Measurements from ENCODE around the gene PDGFC. TPM values are rescaled to one million over a fixed set of nuclear protein-coding genes. Genes with fewer than 3 reads are reported as not detected.

Gene PDGFC
- total RNA-seq, 1 experiment from 2014 or later = 4.5 TPM

GRCh38 chr4:156976147-156976546 lies 4.5 kb upstream of the PDGFC start:
- Histone ChIP-seq H2BK20ac (ENCODE audit: low read depth, low read length, poor library complexity, severe bottlenecking) (no peak overlapping the region), H2BK5ac (ENCODE audit: insufficient read length, low read length) (no peak overlapping the region), H3T11ph (ENCODE audit: low read length) (no peak overlapping the region), H2AK5ac (ENCODE audit: insufficient read length, low read length) (no peak overlapping the region), H3K14ac (ENCODE audit: insufficient read depth, low read length) (no peak overlapping the region), H4K20me1 (ENCODE audit: control insufficient read depth, insufficient read depth, insufficient read length) (no peaks in the 10 kb centered on the region), H3K27ac (ENCODE audit: insufficient read length, low read depth, low read length) (no peak overlapping the region), H3K79me2 (ENCODE audit: insufficient read depth, low read length) (no peaks in the 10 kb centered on the region), H3K4me1 (ENCODE audit: insufficient read depth, low read length) (no peaks in the 10 kb centered on the region), H4K5ac (ENCODE audit: insufficient read length, low read depth, low read length) (no peak overlapping the region), H3K23ac (ENCODE audit: insufficient read length, low read depth, low read length) (no peak overlapping the region), H3K9ac (ENCODE audit: extremely low read depth, insufficient read length, low read length) (no peak overlapping the region), H3K23me2 (ENCODE audit: insufficient read length, low read depth, low read length, poor library complexity, severe bottlenecking) (peaks cover 4% of the 10 kb centered on the region), H3K4me2 (ENCODE audit: insufficient read depth, insufficient read length, low read length) (no peak overlapping the region), H3K27me3 (ENCODE audit: insufficient read depth, low read length) (no peaks in the 10 kb centered on the region), H3K18ac (ENCODE audit: insufficient read length, low read depth, low read length) (no peak overlapping the region), H3K9me3 (ENCODE audit: control insufficient read depth, low read depth, low read length) (no peaks in the 10 kb centered on the region), H3K4ac (ENCODE audit: low read depth, low read length) (no peak overlapping the region), H2AFZ (ENCODE audit: low read length) (no peak overlapping the region), H3K79me1 (ENCODE audit: insufficient read depth, low read depth, low read length, poor library complexity, severe bottlenecking) (no peaks in the 10 kb centered on the region), H4K91ac (ENCODE audit: insufficient read length, low read depth, low read length) (no peak overlapping the region), H3K56ac (ENCODE audit: insufficient read length, low read depth, low read length) (no peak overlapping the region), H2BK12ac (ENCODE audit: insufficient read length, low read depth, low read length) (no peak overlapping the region), H2BK120ac (ENCODE audit: low read depth, low read length, poor library complexity, severe bottlenecking) (no peak overlapping the region), H4K8ac (replicated peaks; ENCODE audit: insufficient read length, low read depth, low read length) (no peak overlapping the region), H2BK15ac (ENCODE audit: low read depth, low read length) (no peak overlapping the region)
- no CpG with 5 or more reads among the region's 2 CpGs for WGBS (ENCODE audit: extremely low coverage, insufficient read length, low lambda C conversion rate)
- H3K4me1 Mint-ChIP-seq = peaks cover 12 to 17% of the 10 kb centered on the region in 2 experiments
- no peak overlapping the region for H3K27ac Mint-ChIP-seq
- peaks cover 10% of the 10 kb centered on the region for H3K27me3 Mint-ChIP-seq (ENCODE audit: low read depth)
- H3K9me3 Mint-ChIP-seq = no peaks in the 10 kb centered on the region
- no peaks in the 10 kb centered on the region for H3K36me3 Mint-ChIP-seq (ENCODE audit: insufficient read depth in 1 of 3, low read depth in 3 of 3)
- no peak for DNase-seq
- TF ChIP-seq CTCF (conservative IDR thresholded peaks at IDR 0.05) = no peak
- H3K4me3 Mint-ChIP-seq = no peak overlapping the region
